ENCODE results near the gene MTHFD1L. TPM values are rescaled to one million over a fixed set of nuclear protein-coding genes. Genes with fewer than 3 reads are reported as not detected.

The MTHFD1L gene
- total RNA-seq, 1 donor from 2014 or later = 39.0 TPM

DNA sequence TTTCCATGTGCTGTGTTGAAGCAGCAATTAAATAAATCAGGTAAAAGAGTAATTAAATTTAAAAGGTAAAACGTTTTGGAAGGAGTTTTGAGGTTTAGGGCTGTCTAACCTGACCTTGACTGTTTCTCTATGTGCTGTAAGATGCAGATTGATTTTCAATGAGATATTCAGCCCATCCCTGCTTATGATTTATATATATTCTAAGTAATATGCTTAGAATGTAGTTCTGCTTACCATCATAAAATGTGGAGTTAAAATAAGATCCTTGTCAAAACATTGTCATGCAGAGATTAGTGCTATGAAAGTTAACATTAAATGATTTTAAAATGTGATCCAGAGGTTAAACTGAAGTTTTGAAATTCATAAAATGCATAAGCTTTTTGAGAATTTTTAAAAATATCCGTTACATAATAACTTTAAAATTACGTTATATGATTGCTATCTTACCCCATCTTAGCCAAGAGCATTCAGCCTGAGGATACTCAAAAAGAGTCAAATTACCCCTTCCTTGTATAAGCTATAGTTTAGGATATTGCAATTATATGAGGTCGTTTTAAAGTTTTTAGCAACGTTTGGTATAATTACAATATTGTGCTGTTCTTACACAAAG lies 122.5 kb downstream of the MTHFD1L start:
- no peak for DNase-seq (ENCODE audit: low read depth)

DNA sequence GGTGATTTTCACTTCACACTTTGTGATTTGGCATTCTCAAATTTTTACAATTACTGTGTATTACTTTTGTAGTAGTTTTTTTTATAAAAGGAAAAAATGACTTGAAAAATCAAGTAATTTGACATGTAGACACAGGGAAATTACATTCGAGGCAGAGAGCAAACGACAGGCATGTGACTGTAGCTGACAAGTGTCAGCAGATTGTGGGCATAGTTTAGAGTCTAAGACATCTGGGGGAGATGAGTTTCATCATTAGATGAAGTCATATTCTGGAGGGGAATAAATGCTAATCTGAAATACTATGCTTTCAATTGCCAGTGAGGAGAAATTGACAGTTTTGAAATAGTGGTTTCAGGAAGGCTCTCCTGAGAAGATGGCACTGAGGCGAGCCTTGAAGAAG lies 126.0 kb downstream of the MTHFD1L start:
- no peak for DNase-seq (ENCODE audit: low read depth)

DNA sequence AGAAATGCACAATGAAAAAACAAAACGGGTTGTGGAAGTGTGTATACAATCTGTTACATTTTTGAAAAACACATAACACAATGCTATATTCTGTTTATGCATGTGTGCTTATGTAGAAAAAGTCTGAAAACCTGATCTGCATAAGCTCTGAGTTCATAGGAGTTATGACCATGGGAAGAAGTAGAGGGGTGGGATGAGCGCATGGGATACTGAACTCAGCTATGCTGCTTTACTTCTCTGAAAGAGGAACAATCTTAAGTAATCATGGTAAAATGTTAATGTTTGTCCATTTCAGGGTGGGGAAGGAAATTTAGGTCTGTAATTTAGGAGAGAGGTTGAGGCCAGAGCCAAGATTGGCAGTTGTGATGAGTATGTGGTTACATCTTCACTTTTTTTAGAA lies 126.8 kb downstream of the MTHFD1L start:
- no peak for DNase-seq (ENCODE audit: low read depth)

DNA sequence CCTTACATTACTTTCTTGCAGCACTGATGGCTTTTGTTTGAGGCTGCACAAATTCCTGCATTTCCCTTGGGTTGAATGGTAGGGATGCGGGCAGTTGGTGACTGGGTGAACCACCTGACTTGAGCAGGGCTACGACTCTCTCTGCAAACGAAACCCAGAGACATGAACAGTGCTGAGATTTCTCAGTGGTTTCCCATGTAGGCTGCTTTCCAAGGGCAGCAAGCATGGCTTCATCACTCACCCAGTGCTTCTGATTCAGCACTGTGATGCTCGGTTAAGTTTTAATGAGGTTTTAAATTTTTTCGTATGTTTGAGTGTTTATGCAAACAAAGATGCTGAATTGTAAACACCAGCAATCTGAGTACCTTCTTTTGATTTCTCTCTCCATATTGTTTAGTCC lies 127.2 kb downstream of the MTHFD1L start:
- no peak for DNase-seq (ENCODE audit: low read depth)

DNA sequence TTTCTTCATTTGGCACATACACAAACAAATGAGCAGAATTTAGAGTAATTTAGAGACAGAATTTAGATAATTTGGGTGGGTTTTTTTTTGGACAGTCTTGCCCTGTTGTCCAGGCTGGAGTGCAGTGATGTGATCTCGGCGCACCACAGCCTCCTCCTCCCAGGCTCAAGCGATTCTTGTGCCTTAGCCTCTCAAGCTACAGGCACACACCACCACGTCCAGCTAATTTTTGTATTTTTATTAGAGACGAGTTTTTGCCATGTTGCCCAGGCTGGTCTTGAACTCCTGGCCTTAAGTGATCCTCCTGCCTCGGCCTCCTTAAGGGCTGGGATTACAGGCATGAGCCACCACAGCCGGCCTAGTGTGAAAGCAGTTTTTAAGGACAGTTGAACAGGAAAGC lies 127.8 kb downstream of the MTHFD1L start:
- DNase-seq (ENCODE audit: low read depth) = no peak

DNA sequence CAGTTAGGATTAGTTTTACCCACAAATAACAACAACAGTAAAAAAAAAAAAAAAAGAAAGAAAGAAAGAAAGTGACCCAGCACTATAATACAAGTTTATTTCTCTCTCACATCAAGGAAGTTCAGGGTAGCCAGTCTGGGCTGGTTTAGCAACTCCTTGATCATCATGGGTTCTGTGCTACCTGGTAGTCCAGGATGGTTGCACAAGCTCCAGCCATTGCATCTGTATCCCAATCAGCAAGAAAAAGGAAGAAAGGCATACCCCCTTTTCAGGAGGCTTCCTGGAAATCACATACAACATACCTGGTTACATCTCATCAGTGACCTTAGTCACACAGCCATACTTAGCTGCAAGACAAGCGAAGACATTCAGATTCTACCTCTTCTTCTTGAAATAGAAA lies 128.5 kb downstream of the MTHFD1L start:
- DNase-seq (ENCODE audit: low read depth) = no peak

DNA sequence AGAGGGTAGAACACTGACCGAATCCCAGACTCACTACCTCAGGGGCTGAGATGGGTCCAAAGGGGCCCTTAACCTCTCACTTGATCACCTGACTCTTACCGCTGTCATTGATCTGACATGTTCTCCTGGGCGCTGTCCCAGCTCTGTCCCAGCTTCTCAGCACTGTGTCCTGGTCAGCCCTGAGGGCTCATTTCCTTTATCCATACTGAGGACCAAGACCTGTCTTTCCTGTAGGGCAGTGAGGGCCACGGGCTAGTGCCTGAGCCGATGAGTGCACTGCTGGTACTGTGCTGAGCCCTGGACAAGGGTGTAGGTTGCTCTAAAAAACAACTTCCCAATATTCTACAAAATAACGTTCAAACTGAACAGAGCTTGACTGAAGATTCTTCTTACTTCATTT lies 131.5 kb downstream of the MTHFD1L start:
- no peak for DNase-seq (ENCODE audit: low read depth)

DNA sequence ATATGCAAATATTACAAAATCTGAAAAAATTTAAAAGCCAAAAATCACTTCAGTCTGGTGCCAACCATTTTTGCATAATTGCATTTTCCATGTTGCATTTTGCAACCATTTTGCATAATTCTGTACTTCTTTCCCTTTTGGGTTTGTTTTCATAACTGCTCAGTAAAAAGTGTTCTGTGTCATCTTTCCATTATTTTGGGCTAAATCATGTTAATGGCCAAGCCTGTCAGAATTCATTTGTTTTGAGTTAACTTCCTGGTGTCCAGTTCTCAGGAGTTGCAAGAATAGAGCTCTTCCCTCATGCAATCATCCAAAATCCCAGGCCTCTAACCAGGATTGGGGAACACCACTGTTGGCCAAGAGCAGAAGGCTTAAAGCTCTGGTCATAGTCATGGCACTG lies 133.6 kb downstream of the MTHFD1L start:
- DNase-seq (ENCODE audit: low read depth) = no peak

DNA sequence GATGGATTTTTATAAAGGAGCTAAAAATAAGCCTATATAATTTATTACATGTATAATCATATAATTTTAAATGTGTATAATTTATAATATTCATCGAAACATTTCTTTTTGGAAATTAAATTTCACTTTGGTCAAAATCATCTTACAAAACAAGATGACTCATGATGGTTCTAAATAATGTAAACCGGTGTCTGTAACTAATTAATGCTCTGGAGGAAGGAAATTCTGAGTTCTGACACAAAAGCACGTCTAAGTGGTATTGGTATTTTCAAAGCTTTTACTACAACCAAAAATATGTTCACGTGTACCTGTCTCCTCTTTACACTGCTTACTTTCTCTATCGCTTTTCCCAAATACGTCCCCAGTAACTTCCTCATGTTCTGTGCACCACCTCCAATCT lies 134.1 kb downstream of the MTHFD1L start:
- no peak for DNase-seq (ENCODE audit: low read depth)

DNA sequence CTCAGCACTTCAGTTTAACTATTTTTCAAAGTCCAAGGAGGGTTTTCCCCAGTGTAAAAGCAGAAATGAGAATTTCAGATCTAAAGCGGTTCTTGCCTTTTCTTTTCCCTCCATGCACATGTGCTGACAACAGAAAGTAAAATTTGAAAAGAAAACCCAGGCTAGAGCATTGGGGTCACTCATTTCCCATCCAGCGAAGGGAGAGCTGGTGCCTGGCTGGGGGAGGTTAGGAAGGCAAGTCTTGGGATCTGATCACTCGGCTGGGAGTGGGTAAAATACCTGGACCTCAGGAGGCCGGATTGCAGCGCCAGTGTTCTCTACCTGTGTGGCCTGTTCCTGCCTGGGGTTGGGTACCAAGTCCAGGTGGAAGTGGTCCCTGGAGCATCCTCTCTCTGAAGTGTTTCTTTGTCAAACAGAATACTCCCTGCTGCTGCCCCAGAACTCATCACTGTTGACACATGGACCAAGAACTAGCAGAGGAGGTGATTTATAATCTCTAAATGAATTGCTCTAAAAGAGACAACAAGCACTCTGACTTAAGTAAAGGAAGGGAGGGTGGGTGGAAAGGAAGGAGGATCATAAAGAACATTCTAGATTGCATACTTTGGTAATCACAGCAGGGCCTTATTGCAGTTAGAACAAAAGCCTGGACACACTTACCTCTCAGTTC lies 136.0 kb downstream of the MTHFD1L start:
- no peak for DNase-seq (ENCODE audit: low read depth)

DNA sequence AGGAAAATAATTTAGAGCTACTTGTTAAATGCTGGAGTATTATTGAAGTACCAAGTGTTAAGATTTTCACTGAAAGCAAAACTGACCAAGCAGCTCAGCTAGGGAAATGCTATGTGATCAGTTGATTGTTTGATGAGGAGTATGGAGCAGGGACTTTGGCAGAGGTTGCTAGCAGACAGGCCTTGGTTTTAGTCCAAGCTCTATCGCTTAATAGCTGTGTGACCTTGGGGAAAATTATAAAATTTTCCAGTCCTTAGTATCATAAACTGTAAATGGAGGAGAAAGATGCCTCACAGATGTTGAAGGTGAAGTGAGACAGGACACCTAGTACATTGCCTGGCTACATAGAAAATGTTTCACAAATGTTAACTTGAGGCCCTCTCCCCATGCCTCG lies 136.6 kb downstream of the MTHFD1L start:
- DNase-seq (ENCODE audit: low read depth) = no peak

DNA sequence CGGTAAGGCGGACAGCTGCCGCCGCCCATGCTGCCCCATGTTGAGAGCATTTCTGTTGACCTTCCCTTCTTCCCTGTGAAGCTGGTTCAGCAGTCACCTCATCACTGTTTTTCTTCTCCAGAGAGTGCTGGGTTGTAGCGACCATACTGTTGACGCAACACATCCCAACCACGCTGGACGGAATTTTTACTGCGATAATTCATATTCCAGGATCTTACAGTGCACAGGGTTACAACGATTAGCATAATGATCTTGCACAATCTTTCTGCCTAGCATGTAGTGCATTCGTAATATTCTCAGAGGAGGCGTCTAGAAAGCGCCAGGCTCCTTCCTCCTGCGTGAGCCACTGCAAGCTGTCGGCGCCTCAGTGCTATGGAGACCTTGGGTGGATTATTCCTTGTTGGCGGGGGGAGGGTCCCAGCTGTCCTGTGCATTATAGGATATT lies 137.0 kb downstream of the MTHFD1L start:
- DNase-seq (ENCODE audit: low read depth) = no peak

DNA sequence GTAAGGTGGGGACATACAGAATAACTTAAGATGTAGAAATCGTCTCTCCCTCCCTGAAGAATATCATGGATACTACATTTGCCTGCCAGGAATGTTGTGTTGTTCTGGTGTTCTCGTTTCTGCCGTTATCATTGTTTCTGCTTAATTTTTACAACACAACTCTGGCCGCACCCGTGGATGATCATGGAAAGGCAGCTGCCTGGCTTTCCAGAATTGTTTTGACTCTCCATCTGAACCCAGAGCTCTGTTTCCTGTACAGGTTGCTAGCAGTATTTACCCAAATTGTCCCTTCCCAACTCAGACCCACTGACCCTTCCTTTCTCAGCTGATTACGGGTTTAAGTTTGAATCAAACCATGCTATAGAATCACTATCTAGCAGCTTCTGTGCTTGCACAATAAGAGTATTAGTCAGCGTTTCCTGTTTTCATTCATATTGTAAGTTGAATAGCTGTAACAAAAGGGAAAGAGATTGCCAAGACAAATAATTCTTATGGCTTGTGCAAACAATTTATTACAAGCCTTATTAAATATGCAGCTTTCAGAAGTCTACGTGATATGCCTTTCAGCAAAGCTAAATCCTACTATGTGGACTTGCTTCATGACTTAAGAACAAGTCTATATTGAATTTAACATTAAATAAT lies 139.0 kb downstream of the MTHFD1L start:
- no peak for DNase-seq (ENCODE audit: low read depth)

DNA sequence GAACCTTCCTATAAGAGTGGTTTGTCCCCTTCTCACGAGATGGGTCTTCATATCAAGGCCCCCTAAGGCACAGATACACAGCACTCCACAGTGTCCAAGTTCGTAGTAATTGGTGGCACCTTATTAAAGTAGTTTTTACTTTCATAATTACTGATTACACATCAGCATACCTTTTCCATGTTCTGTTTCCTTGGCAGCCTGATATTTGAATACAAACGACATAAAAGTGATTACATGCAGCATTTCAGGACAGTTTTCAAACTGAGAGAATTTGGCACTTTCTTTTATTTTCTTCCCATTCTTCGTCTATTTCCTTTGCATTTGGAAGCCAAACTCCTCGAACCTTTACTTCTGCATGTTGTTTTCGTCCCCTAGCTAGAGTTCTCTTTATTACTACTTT lies 139.7 kb downstream of the MTHFD1L start:
- no peak for DNase-seq (ENCODE audit: low read depth)

DNA sequence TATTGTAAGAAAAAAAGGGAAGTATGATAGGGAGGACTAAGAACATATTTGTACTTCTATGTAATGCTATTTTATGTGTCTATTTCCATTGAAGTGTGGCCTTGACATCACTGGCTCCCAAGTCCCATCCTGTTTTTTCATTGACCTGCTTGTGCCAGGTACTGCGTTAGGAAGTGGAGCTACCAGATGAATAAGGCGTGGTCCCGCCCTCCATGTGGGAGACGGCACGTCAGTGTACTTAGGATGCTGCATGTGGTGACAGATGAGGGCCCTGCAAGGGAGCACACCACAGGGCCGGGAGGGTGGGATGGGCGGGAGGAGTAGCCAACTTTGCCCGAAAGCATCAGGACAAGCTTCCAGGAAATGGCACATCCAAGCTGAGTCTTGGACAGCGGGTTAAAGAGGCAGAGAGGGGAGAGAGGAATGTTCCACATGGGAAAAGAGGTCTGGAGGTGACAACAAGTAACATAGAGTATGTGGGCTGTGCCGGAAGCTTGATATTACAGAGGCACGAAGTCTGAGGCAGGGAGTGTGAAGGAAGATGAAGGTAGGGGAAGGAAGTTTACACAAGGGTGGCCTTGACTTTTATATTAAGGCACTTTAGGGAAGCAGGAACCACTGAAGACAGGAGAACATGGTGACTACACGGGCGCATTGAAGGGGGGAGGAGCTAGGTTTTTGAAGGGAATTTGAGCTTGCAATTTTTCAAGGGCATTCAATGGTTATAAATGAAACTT lies 140.6 kb downstream of the MTHFD1L start:
- DNase-seq (ENCODE audit: low read depth) = no peak

DNA sequence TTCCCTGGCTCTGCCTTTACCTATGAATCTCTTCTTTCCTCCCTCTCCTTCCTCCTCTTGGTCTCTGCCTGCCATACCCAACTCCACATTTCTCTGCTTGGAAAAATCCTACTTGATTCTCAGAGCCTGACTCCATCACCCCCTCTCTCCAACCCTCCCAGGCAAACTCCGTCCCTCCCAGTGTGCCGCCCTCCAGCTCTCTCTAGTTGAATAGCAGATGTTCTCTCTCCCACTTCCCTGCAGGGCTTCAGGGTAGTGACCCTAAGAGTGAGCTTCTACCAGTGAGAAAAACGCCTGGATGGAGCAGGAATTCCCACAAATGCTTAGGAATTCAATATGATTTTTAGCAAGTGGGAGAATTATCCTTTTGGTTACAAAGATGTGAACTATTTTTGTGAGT lies 141.6 kb downstream of the MTHFD1L start:
- no peak for DNase-seq (ENCODE audit: low read depth)

DNA sequence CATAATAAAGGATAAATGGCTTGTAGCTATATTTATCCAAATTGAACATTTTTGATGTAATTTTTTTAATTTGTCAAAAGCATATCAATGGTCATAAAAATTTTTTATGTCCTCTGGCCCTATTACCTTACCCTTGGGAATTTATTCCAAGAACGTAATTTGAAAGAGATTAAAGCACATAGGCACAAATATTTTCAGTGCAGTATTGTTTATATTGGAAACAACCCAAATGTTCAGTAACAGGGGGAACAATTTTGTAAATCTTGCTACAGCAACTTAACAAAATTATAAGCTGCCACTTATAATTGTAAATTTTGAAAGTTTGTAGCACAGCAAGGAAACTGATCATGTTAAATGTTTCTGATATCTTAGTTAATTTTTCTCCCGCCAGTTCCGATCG lies 142.4 kb downstream of the MTHFD1L start:
- no peak for DNase-seq (ENCODE audit: low read depth)

DNA sequence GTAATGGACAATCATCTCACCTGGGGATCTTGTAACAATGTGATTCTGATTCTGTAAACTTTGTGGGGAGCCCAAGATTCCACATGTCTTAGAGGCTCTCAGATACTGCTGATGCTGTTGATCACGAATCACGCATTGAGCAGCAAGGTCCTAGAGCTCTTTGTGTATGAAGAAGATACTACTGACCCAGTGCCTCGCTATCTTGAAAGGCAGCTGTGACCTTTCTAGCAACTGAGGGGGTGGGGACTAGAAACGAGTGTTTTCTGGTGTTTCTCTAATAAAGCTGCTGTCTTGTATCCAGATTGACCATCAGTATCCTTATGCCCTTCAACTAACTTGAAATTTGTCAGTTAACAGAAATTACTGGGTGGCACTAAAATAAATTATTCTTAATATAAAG lies 142.9 kb downstream of the MTHFD1L start:
- DNase-seq (ENCODE audit: low read depth) = no peak

DNA sequence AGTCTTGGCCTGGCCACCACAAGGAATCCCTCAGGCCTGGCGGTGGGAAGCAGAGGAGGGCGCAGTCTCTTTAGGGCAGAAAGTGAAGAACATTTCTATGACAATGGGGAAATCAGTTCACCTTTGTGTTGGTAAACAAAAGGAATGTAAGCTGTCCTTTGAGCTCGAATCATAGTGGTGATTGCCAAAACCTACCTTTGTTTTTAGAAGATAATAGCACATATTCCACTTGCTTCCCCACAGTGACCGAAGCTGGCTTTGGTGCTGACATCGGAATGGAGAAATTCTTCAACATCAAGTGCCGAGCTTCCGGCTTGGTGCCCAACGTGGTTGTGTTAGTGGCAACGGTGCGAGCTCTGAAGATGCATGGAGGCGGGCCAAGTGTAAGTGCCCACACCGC lies 144.1 kb downstream of the MTHFD1L start:
- no peak for DNase-seq (ENCODE audit: low read depth)

DNA sequence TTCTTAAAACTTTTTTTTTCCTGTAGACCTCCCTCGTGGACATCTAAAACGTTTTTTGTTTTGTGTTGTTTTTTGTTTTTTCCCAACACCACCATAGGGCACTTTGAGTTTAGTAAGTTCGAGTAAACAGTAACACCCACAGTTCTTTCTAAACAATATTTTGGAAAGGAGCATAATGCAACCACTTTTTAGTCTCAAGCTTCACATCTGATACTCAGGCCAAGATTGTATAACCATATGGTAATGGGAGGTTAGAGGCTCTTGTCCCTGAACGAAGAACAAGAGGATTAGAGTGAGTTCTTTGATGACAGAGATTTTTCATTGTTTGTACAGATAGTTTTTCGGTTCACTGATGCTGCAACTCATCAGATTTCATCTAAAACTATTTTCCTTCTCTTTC lies 144.6 kb downstream of the MTHFD1L start:
- DNase-seq (ENCODE audit: low read depth) = no peak

DNA sequence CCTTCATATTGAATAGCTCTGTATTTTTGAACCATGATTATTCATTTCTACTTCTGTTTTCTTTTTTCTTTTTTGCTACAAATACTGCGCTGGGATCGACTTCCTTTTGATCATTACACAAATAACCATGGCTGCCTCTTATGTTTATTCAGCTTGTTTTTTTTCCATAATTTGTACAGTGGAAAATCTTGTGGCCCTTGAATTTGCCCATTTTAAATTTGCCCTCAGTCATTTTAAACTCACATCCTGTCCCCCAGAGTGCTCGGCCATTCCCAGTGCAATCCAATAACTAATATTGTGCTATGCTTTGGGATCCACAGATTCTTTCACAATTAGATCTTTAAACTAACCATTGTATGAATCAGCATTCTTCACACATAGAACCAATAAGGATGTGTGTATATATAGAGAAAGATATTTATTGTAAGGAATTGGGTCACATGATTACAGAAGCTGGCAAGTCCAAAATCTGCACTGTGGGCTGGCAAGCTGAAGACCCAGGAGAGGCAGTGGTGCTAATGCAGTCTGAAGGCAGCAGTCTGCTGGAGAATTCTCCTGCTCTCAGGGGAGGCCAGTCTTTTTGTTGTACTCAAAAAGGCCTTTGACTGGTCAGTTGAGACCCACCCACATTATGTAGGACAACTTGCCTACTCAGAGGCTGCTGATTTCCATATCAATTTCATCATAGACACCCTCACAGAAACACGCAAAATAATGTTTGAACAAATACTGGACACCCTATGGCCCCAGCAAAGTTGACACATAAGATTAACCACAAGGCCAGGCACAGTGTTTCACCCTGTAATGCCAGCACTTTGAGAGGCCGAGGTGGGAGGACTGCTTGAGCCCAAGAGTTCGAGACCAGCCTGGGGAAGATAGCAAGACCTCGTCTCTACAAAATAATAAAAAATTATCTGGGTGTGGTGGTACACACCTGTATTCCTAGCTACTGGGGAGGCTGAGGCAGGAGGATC lies 147.1 kb downstream of the MTHFD1L start:
- DNase-seq (ENCODE audit: low read depth) = no peak

Measured in myocyte (in vitro differentiated cells).